Adrenal gland (tissue), 12 donors: ENCODE data around the gene DCLK2. TPM values are rescaled to one million over a fixed set of nuclear protein-coding genes. Genes with fewer than 3 reads are reported as not detected.

Experiments
- DNase-seq, 7 donors: peaks; one replicate each; pipeline ENCODE4 v3.0.0-alpha.2; 2019 to 2020
- H3K27ac ChIP-seq, 5 donors: fragments of 200-600 bp; sonication (generic) in 4 of 5; 1 replicate in 3 of 5; 2 replicates in 2 of 5; pipeline versions ENCODE4 v1.5.1 to v1.8.0; 2016 to 2020; ENCODE audit warnings: mild to moderate bottlenecking in 1 of 5
- H3K27me3 ChIP-seq: fragments of 200-600 bp; 2 replicates; pipeline ENCODE4 v1.8.0; 2021
- H3K36me3 ChIP-seq, 2 donors: fragments of 200-600 bp; replicated peaks in 1 of 2; 1 replicate in 1 of 2; 2 replicates in 1 of 2; pipeline versions ENCODE4 v1.5.1 to v1.8.0; 2018 to 2022
- H3K4me1 ChIP-seq, 2 donors: fragments of 200-600 bp; replicated peaks in 1 of 2; 1 replicate in 1 of 2; 2 replicates in 1 of 2; pipeline versions ENCODE4 v1.5.1 to v1.8.0; 2018 to 2021
- H3K4me3 ChIP-seq, 4 donors: fragments of 200-600 bp; sonication (generic) in 3 of 4; one replicate each; pipeline ENCODE4 v1.5.1; 2016 to 2018
- H3K9me3 ChIP-seq, 3 donors: fragments of 200-600 bp; sonication (generic) in 1 of 3; replicated peaks in 1 of 3; 1 replicate in 2 of 3; 2 replicates in 1 of 3; pipeline versions ENCODE4 v1.5.1 to v1.8.0; 2016 to 2021
- CTCF ChIP-seq, 6 experiments: fragments of 450-650 bp in 4 of 6; fragments of 200-600 bp in 2 of 6; sonication (generic) in 1 of 6; IDR thresholded peaks; 1 replicate in 5 of 6; 2 replicates in 1 of 6; pipeline versions ENCODE4 v1.5.1 to v1.8.0; 2016 to 2021; ENCODE audit warnings: antibody characterized with exemption in 6 of 6, mild to moderate bottlenecking in 2 of 6, moderate library complexity in 1 of 6
- POLR2A ChIP-seq, 2 donors: fragments of 450-650 bp; IDR thresholded peaks; one replicate each; pipeline ENCODE4 v1.6.1; 2017; ENCODE audit warnings: antibody characterized with exemption in 2 of 2, mild to moderate bottlenecking in 2 of 2, moderate library complexity in 1 of 2
- WGBS, 4 donors: extraction: QIAGEN DNeasy Blood & Tissue Kit in 2 of 4; methylation state at CpG; one replicate each; pipeline versions ENCODE4 v1.1.5 to v1.1.7; 2013 to 2017; 5-methylcytosine and 5-hydroxymethylcytosine counted together
- intact Hi-C, 2 donors: fragments of 100-400 bp; cut with DNase I; formaldehyde crosslinking; loops; one replicate each; pipeline versions ENCODE4 v1.14.1 to v1.15.0; 2022 to 2023
- polyA plus RNA-seq, 3 donors: library from polyadenylated mRNA; stranded (reverse); fragments of 200-250 nt in 2 of 3; fragments of 350-450 nt in 1 of 3; fragmentation: Illumina TruSeq in 1 of 3; extraction: RNeasy Lipid Tissue Mini Kit (QIAGEN cat#74804) in 1 of 3; gene quantifications; one replicate each; pipeline ENCODE4 v1.2.3, GENCODE V29; 2013 to 2014
- total RNA-seq, 9 donors: library from RNA; depleted of rRNA in 4 of 9; stranded (reverse); fragments of >200 nt in 4 of 9; fragments of 120-200 nt in 1 of 9; fragmentation: NEBNext Ultra II Directional in 1 of 9; extraction: Animal tissue kit (Norgen Biotek cat#: 25700) in 1 of 9; gene quantifications; one replicate each; pipeline versions ENCODE4 v1.1.0 to v1.2.4, GENCODE V29; 2013 to 2023
- donor health status: healthy with polysubstance abuse.
- donor health status: Bipolar disorder and iron deficiency.
- donor health status: DM: yes; HTN: yes; CAD: no.
- donor health status: DM: no; HTN: no; CAD: no.
- donor health status: DM: no; HTN: no; CAD: no.
- donor health status: DM: yes; HTN: yes; CAD: no.

DCLK2 gene
- total and polyA plus RNA-seq, 12 donors, result 2.9 to 11.4 (median 6.3) TPM

- 59 to 67% (median 63%) methylated on average over 4 of the region's 4 CpGs for WGBS, 4 donors
Observed at GRCh38 chr4:150098214-150098613, 20.0 kb downstream of the DCLK2 start.

DNA sequence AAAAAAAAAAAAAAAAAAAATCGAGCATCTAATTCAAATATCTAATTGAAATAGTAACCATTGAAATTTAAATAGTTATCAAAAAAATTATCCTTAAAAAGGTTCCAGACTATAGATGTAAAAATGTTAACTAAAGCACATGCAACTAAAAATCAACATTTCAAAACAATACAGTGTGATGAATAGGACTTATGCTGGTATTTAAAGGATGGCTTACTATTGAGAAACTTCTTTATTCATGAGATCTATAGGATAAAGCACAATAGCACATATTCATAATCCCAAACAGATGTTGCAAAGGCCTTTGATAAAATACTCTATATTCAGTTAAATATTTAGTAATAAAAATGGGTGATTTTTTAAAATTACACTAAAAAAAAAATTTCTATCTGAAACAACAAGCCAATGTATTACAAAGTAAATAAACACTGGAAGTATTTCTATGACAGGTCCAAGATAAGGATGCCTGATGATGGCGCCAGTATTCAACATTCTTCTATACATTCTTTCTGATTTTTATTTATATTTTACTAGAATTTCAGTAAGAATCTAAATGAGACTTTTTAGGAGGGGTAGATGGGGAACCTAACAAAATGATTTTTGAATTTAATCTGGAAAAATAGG, 26.3 kb downstream of the DCLK2 start:
- no peak overlapping the region for H3K27ac ChIP-seq
- H3K4me3 ChIP-seq, result no peak overlapping the region
- H3K9me3 ChIP-seq, result peaks cover 0 to 7% (median 0%) of the 10 kb centered on the region in 3 donors
- DNase-seq, result no peak
- 86 to 99% (median 92%) methylated on average over 2 of the region's 2 CpGs for WGBS, 4 donors
- intact Hi-C loops, result no loop called here
- no peaks in the 10 kb centered on the region for H3K36me3 ChIP-seq
- TF ChIP-seq CTCF (IDR thresholded peaks at IDR 0.05), result no peak
- TF ChIP-seq POLR2A (IDR thresholded peaks at IDR 0.05), result no peak
- H3K27me3 ChIP-seq, result no peaks in the 10 kb centered on the region
- no peaks in the 10 kb centered on the region for H3K4me1 ChIP-seq

More at GRCh38 chr4:150098214-150098613, 20.0 kb downstream of the DCLK2 start:
- Histone ChIP-seq H3K36me3 (no peaks in the 10 kb centered on the region), H3K27me3 (no peaks in the 10 kb centered on the region), H3K9me3 (no peaks in the 10 kb centered on the region), H3K27ac (no peak overlapping the region), H3K4me1 (no peaks in the 10 kb centered on the region), H3K4me3 (no peak overlapping the region)
- DNase-seq, result no peak
- intact Hi-C loops, result no loop called here
- no peak for TF ChIP-seq POLR2A (IDR thresholded peaks at IDR 0.05)
- no peak for TF ChIP-seq CTCF (IDR thresholded peaks at IDR 0.05)

- peaks cover 0 to 7% (median 0%) of the 10 kb centered on the region in 3 donors for H3K9me3 ChIP-seq
- WGBS, 4 donors, result 46 to 69% (median 48%) methylated on average over 3 of the region's 3 CpGs
- H3K4me3 ChIP-seq, result no peak overlapping the region
- H3K27me3 ChIP-seq, result no peaks in the 10 kb centered on the region
- no peak for DNase-seq
- no peaks in the 10 kb centered on the region for H3K36me3 ChIP-seq
- TF ChIP-seq CTCF (IDR thresholded peaks at IDR 0.05), result no peak
- no peak for TF ChIP-seq POLR2A (IDR thresholded peaks at IDR 0.05)
- no peak overlapping the region for H3K27ac ChIP-seq
- intact Hi-C loops, result no loop called here
- H3K4me1 ChIP-seq, result no peaks in the 10 kb centered on the region
Observed at GRCh38 chr4:150106886-150107285, 28.6 kb downstream of the DCLK2 start.

DNA sequence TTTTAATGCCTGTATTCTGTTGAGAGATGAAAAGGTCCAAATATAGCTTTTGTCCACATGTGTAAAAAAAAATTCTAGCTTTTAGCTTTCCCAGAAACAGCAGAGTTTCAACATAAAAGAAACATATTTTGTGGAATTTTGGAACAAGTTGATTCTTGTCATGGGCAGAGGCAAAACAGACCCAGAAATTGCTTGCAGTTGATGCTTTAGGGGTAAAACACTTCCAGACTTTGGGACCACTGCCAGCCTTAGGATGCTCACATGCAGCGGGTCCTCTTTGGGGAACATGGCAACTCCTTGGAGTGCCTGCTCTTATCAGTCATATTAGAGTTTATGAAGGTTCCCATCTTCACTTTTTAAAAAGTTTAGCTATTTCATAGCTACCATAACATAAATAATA, 30.4 kb downstream of the DCLK2 start:
- no peak for DNase-seq
- no peak for TF ChIP-seq CTCF (IDR thresholded peaks at IDR 0.05)
- TF ChIP-seq POLR2A (IDR thresholded peaks at IDR 0.05), result no peak
- no peak overlapping the region for H3K27ac ChIP-seq
- no peaks in the 10 kb centered on the region for H3K36me3 ChIP-seq
- 96 to 100% (median 100%) methylated on average over 1 of the region's 1 CpG for WGBS, 4 donors
- intact Hi-C loops, result no loop called here
- H3K4me1 ChIP-seq, result no peaks in the 10 kb centered on the region
- H3K27me3 ChIP-seq, result no peaks in the 10 kb centered on the region
- no peak overlapping the region for H3K4me3 ChIP-seq
- peaks cover 0 to 7% (median 0%) of the 10 kb centered on the region in 3 donors for H3K9me3 ChIP-seq
